ENCODE measurements around the gene NUAK1.

Gene NUAK1

DNA sequence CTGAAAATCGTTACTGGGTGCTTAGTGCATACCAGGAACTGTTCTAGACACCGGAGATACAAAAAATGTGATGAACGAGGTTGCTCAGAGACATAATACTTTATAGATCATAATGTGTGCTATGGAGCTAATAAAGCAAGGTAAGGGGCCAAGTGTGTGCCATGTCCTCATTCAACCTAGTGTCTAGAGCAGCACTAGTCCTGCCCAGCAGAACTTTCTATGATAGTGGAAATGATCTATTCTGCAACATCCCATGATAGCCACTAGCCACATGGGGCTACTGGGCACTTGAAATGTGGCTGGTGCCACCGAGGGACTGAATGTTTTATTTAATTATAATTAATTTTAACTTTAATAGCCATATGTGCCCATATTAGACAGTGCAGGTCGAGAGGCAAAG, 15.6 kb downstream of the NUAK1 start:
- TF ChIP-seq, protein P1, sequence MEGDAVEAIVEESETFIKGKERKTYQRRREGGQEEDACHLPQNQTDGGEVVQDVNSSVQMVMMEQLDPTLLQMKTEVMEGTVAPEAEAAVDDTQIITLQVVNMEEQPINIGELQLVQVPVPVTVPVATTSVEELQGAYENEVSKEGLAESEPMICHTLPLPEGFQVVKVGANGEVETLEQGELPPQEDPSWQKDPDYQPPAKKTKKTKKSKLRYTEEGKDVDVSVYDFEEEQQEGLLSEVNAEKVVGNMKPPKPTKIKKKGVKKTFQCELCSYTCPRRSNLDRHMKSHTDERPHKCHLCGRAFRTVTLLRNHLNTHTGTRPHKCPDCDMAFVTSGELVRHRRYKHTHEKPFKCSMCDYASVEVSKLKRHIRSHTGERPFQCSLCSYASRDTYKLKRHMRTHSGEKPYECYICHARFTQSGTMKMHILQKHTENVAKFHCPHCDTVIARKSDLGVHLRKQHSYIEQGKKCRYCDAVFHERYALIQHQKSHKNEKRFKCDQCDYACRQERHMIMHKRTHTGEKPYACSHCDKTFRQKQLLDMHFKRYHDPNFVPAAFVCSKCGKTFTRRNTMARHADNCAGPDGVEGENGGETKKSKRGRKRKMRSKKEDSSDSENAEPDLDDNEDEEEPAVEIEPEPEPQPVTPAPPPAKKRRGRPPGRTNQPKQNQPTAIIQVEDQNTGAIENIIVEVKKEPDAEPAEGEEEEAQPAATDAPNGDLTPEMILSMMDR (IDR thresholded peaks at IDR 0.05; ENCODE audit: extremely low read depth, missing control alignments): no peak
- DNase-seq (ENCODE audit: low spot score): no peak

DNA sequence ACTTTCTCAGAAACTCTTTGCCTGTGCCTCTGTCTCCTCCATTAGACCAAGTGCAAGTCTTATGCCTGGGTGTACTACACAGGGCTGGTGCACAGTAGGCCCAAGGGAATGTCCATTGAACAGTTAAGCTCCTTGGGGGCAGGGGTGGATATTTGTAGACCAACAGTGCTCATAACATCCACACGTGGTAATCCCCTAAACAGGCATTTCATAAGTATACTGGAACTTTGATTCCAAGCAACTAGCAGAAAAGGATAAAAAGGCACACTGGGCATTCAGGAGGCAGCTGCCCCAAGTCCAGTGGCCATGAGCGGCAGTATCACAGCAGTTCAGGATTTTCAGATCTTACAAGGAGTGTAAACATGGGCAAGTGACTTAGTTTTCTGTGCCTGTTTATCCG, 16.8 kb downstream of the NUAK1 start:
- TF ChIP-seq, protein P1 (IDR thresholded peaks at IDR 0.05; ENCODE audit: extremely low read depth, missing control alignments): no peak
- DNase-seq (ENCODE audit: low spot score): no peak

DNA sequence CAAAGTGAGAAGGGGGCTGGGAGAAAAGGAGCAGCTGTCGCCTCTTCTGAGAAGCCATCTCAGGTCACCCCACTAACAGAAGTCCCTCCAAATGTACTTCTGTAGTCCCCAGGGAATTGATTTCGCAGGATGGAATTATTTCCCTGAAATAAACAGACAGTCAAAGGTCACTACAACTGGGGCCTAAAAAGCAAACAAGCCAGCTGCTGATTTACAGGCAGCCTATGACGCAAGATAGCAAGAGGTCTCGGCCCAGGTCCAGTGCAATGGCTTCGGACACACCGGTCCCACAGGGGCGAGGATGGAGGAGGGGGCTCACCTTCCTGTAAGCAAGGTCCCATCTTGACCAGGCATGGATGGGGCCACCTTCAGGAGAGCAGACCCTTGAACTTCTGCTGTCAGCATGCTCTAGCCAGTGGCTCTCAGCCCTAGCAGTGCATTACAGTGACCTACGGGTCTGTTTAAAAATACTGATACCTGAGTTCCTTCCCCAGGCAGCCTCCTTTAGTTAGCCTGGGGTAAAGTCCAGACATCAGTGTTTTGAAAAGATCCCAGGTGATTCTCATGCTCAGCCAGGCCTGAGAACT, 18.1 kb downstream of the NUAK1 start:
- TF ChIP-seq, protein P1 (IDR thresholded peaks at IDR 0.05; ENCODE audit: extremely low read depth, missing control alignments): no peak
- no peak for DNase-seq (ENCODE audit: low spot score)

DNA sequence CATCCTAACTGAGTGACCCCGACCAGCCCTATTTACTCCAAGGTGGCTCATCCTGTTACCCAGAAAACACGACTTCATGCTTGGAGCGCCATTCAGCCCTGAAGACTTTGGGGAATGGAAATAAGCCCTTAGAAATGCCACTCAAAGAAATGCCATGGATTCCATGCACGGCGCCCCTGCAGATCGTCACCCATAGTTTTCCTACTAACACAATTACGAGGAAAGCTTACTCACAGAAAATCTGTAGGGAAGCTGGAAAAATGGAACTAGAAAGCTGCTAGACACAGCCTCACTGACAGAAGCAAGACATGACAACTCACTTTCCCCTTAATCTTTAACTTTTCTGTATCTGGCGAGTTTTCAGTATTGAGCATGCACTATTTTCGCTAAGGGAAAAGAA, 19.5 kb downstream of the NUAK1 start:
- no peak for DNase-seq (ENCODE audit: low spot score)
- TF ChIP-seq, protein P1 (IDR thresholded peaks at IDR 0.05; ENCODE audit: extremely low read depth, missing control alignments): no peak

DNA sequence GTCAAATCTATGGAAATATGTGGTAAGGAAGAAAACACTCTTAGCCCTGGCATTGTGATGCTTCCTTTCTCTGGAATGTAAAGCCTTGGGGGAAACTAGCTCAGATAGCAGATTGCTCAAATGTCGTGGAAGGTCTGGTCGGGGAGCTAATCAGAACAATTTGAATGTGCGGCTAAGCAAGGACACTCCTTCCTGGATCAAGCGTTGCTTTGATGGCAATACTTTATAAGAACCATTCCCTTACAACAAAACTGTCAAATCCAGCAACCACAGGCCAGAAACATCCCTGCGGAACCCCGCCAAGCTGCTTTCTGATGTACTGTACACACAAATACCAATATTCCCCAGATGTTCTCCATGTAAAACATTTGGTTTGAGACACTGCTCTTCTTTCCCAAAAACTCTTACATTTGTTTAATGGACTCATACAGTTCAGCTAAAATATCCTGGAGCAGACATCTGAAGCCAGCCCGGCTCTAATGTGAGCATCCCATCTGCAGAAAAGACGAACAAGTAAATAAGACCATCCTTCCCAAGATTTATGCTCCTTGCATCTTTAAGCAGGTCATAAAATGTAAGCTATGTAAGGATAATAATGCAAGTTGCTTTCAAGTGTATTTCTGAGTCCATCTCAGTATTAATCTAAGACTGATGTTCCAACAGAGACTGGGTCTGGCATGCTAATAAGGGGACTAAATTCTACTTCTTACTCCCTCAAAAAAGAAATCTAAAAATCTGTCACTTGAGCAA, 20.2 kb downstream of the NUAK1 start:
- no peak for DNase-seq (ENCODE audit: low spot score)
- TF ChIP-seq, protein P1 (IDR thresholded peaks at IDR 0.05; ENCODE audit: extremely low read depth, missing control alignments): no peak

DNA sequence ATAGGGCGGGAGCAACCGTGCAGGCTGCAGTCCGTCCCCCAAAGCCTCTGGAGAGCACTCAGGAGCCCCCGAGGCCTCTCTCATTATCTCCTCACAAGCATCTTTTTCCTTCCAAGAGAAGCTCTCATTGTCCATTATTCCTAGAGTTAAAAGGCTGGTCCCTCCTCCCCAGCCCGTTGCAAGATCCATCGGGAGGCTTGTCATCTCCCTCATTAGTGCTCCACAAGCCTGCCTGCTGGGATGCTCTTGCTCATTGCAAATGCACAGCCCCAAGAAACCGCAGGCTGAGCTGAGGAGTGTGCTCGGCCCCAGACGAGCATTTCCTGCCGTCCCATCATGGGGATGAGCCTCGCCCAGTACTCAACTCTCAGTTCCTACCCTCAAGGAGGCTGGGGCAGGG, 23.3 kb downstream of the NUAK1 start:
- DNase-seq (ENCODE audit: low spot score): no peak
- TF ChIP-seq, protein P1 (IDR thresholded peaks at IDR 0.05; ENCODE audit: extremely low read depth, missing control alignments): no peak

DNA sequence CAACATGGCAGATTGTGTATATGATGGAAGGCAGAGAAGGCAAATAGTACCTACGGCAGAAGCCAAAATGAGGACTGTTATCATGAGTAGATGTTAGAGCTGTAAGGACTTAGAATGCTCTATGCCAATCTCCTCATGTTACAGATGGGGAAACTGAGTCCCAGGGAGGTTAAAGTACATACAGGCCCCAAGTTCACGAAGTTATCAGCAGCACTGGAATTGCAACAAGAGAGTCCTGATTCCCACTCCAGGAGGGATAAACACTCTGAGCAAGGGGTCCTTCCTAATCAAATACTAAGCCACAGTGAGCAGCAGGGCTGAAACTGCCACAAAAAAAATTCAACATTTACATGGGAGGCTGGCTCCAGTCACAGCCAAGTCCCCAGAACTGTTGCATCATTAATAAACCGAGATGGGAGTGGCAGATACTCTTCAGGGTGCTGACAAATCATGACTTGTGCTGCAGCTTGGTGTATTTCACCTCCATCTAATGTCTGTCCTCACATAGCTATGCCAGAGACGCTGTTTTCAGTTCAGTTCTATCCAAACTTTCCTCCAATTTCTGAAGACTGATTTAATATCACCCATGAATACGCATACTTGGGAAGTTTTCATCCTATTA, 24.2 kb downstream of the NUAK1 start:
- TF ChIP-seq, protein P1 (IDR thresholded peaks at IDR 0.05; ENCODE audit: extremely low read depth, missing control alignments): no peak
- DNase-seq (ENCODE audit: low spot score): no peak
